ENCODE measurements around the gene COA6.
"Not testable (repeated sequence)": the region's sequence is repeated elsewhere in the genome, so short reads cannot be mapped to it uniquely, and the experiment has no call there.

COA6 gene

GRCh38 chr1:234396871-234397270, 23.6 kb downstream of the COA6 start:
- no peak for DNase-seq (ENCODE audit: low read depth)
- TF ChIP-seq CTCF (IDR thresholded peaks at IDR 0.05; ENCODE audit: control insufficient read depth, insufficient read depth, low read depth, low read length, missing control alignments): no peak
- H3K4me3 ChIP-seq (ENCODE audit: control insufficient read depth, low read depth, low read length): no peak overlapping the region

GRCh38 chr1:234397732-234398131, 24.5 kb downstream of the COA6 start:
- no peak overlapping the region for H3K4me3 ChIP-seq (ENCODE audit: control insufficient read depth, low read depth, low read length)
- DNase-seq (ENCODE audit: low read depth): no peak
- no peak for TF ChIP-seq CTCF (IDR thresholded peaks at IDR 0.05; ENCODE audit: control insufficient read depth, insufficient read depth, low read depth, low read length, missing control alignments)

GRCh38 chr1:234398849-234399381, 25.7 kb downstream of the COA6 start:
- H3K4me3 ChIP-seq (ENCODE audit: control insufficient read depth, low read depth, low read length): no peak overlapping the region
- no peak for TF ChIP-seq CTCF (IDR thresholded peaks at IDR 0.05; ENCODE audit: control insufficient read depth, insufficient read depth, low read depth, low read length, missing control alignments)
- peak; percentile 41 for DNase-seq (ENCODE audit: low read depth)

- not testable (repeated sequence) for DNase-seq (ENCODE audit: low read depth); H3K4me3 ChIP-seq (ENCODE audit: control insufficient read depth, low read depth, low read length)
Observed at GRCh38 chr1:234399515-234399914, 26.3 kb downstream of the COA6 start.

GRCh38 chr1:234400773-234401172, 27.5 kb downstream of the COA6 start:
- DNase-seq (ENCODE audit: low read depth): no peak
- H3K4me3 ChIP-seq (ENCODE audit: control insufficient read depth, low read depth, low read length): no peak overlapping the region
- no peak for TF ChIP-seq CTCF (IDR thresholded peaks at IDR 0.05; ENCODE audit: control insufficient read depth, insufficient read depth, low read depth, low read length, missing control alignments)

GRCh38 chr1:234401658-234402057, 28.4 kb downstream of the COA6 start:
- no peak for DNase-seq (ENCODE audit: low read depth)
- no peak overlapping the region for H3K4me3 ChIP-seq (ENCODE audit: control insufficient read depth, low read depth, low read length)
- TF ChIP-seq CTCF (IDR thresholded peaks at IDR 0.05; ENCODE audit: control insufficient read depth, insufficient read depth, low read depth, low read length, missing control alignments): no peak

- TF ChIP-seq CTCF (IDR thresholded peaks at IDR 0.05; ENCODE audit: control insufficient read depth, insufficient read depth, low read depth, low read length, missing control alignments): no peak
Observed at GRCh38 chr1:234402939-234403338, 29.7 kb downstream of the COA6 start.

More at GRCh38 chr1:234402939-234403338, 29.7 kb downstream of the COA6 start:
- DNase-seq (ENCODE audit: low read depth): no peak
- H3K4me3 ChIP-seq (ENCODE audit: control insufficient read depth, low read depth, low read length): no peak overlapping the region
